Renal pelvis (tissue), 4 donors: ENCODE measurements around the gene SPRING1. TPM values are rescaled to one million over a fixed set of nuclear protein-coding genes. Genes with fewer than 3 reads are reported as not detected.

ENCODE experiments used
- DNase-seq: peaks from one replicate; pipeline ENCODE4 v3.0.0-alpha.2; 2013
- polyA plus RNA-seq, 3 donors: library from polyadenylated mRNA; unstranded; fragments of 120-200 nt; gene quantifications; one replicate each; pipeline ENCODE4 v1.2.1, GENCODE V29; 2013; ENCODE audit not compliant: insufficient read length in 3 of 3

The SPRING1 gene
- polyA plus RNA-seq, 3 donors, result 31.8 to 39.0 (median 33.5) TPM

GRCh38 chr12:116689521-116689920 lies 48.3 kb downstream of the SPRING1 start:
- no peak for DNase-seq

Other genes with a start within 250 kb of the SPRING1 start
- 10 to 100 TPM in 2 of 3 donors, 1 to 10 TPM in 1; 8.1 to 11.8 (median 11.5) TPM for gene MAP1LC3B2, start 178.7 kb downstream of the SPRING1 start, polyA plus RNA-seq
- 1 to 10 TPM; 4.2 to 6.3 (median 5.5) TPM for gene RNFT2, start 246 bp upstream of the SPRING1 start, polyA plus RNA-seq
- under 1 TPM; 0.22 to 0.54 (median 0.39) TPM for gene HRK, start 143.4 kb upstream of the SPRING1 start, polyA plus RNA-seq
- gene FBXW8, start 172.9 kb upstream of the SPRING1 start, polyA plus RNA-seq, result 10 to 100 TPM; 25.3 to 25.9 (median 25.6) TPM